C4-2B (cell line): ENCODE data around the gene REXO1.

Source experiments
- H3K27ac ChIP-seq: fragments of 450-650 bp; 2 replicates; pipeline ENCODE4 v1.5.1; 2017
- CTCF ChIP-seq: fragments of 450-650 bp; conservative IDR thresholded peaks from 2 replicates; pipeline ENCODE4 v1.5.1; 2017; ENCODE audit warnings: mild to moderate bottlenecking
- ZFX ChIP-seq: fragments of 450-650 bp; IDR thresholded peaks from 2 replicates; pipeline ENCODE4 v1.6.1; 2017

Gene REXO1

GRCh38 chr19:1850809-1851653 is 2.7 kb upstream of the REXO1 start:
- H3K27ac ChIP-seq: no peak overlapping the region
- TF ChIP-seq ZFX (no peak), CTCF (peak; percentile 34)

GRCh38 chr19:1849886-1850398 is 1.7 kb upstream of the REXO1 start:
- TF ChIP-seq CTCF: no peak
- no peak for TF ChIP-seq ZFX
- H3K27ac ChIP-seq: no peak overlapping the region

- TF ChIP-seq CTCF (0 out of 2 replicates have a peak, but pooled peaks have one; percentile 60), ZFX (no peak)
- peak overlapping the region; percentile 96 for H3K27ac ChIP-seq
Measured at GRCh38 chr19:1849132-1849474, 820 bp upstream of the REXO1 start.

- H3K27ac ChIP-seq: peak overlapping the region; percentile 96
Measured at GRCh38 chr19:1847684-1848398, 442 bp downstream of the REXO1 start.

GRCh38 chr19:1847348-1847683 is 967 bp downstream of the REXO1 start:
- H3K27ac ChIP-seq: peak overlapping the region; percentile 96
- TF ChIP-seq ZFX (no peak), CTCF (no peak)

More at GRCh38 chr19:1847684-1848398, 442 bp downstream of the REXO1 start:
- no peak for TF ChIP-seq CTCF
- TF ChIP-seq ZFX: peak; percentile 95; the same call in 1 of the 2 replicates

GRCh38 chr19:1846517-1847204 is 1.6 kb downstream of the REXO1 start:
- TF ChIP-seq ZFX: no peak
- H3K27ac ChIP-seq: peak overlapping the region; percentile 96

- TF ChIP-seq ZFX: no peak
- TF ChIP-seq CTCF: no peak
- no peak overlapping the region for H3K27ac ChIP-seq
Measured at GRCh38 chr19:1845642-1846041, 2.6 kb downstream of the REXO1 start.
